GM19395 (cell line): ENCODE measurements around the gene KIF16B.
A peak's percentile ranks its signal among the peaks of the same experiment; 100 is the strongest.
"Not testable (repeated sequence)": the region's sequence is repeated elsewhere in the genome, so short reads cannot be mapped to it uniquely, and the experiment has no call there.

ENCODE experiments used
- ATAC-seq: cut with Tn5 transposase; IDR thresholded peaks from one replicate; pipeline ENCODE4 v1.9.1; 2021; ENCODE audit warnings: mild to moderate bottlenecking, moderate library complexity; ENCODE audit not compliant: unreplicated experiment

Gene KIF16B

GRCh38 chr20:16573001-16573965, at the start of gene KIF16B:
TSS of gene KIF16B (minus strand) at chr20:16573448. CDS start at chr20:16573275, 173 bp downstream.
- peak; percentile 75 for ATAC-seq

GRCh38 chr20:16622501-16622900, 49.3 kb upstream of the KIF16B start:
- ATAC-seq: no peak

- ATAC-seq: no peak
These were observed 48.3 kb upstream of the KIF16B start for GRCh38 chr20:16621435-16622141.

GRCh38 chr20:16620961-16621360, 47.7 kb upstream of the KIF16B start:
- no peak for ATAC-seq

- no peak for ATAC-seq
These were observed 46.7 kb upstream of the KIF16B start for GRCh38 chr20:16619953-16620352.

GRCh38 chr20:16617056-16617455, 43.8 kb upstream of the KIF16B start:
- no peak for ATAC-seq

GRCh38 chr20:16616317-16616716, 43.1 kb upstream of the KIF16B start:
- ATAC-seq: no peak

GRCh38 chr20:16615199-16615598, 42.0 kb upstream of the KIF16B start:
- ATAC-seq: no peak

- ATAC-seq: no peak
These were observed 40.7 kb upstream of the KIF16B start for GRCh38 chr20:16613954-16614353.

- no peak for ATAC-seq
These were observed 39.5 kb upstream of the KIF16B start for GRCh38 chr20:16612706-16613105.

GRCh38 chr20:16611817-16612216, 38.6 kb upstream of the KIF16B start:
- ATAC-seq: no peak

GRCh38 chr20:16609066-16609465, 35.8 kb upstream of the KIF16B start:
- ATAC-seq: no peak

- ATAC-seq: no peak
These were observed 35.0 kb upstream of the KIF16B start for GRCh38 chr20:16608277-16608650.

GRCh38 chr20:16607364-16608276, 34.4 kb upstream of the KIF16B start:
- no peak for ATAC-seq

- ATAC-seq: no peak
These were observed 33.3 kb upstream of the KIF16B start for GRCh38 chr20:16606468-16607070.

GRCh38 chr20:16601047-16601446, 27.8 kb upstream of the KIF16B start:
- no peak for ATAC-seq

- ATAC-seq: no peak
These were observed 26.0 kb upstream of the KIF16B start for GRCh38 chr20:16599257-16599656.

- no peak for ATAC-seq
These were observed 23.7 kb upstream of the KIF16B start for GRCh38 chr20:16596991-16597390.

- not testable (repeated sequence) for ATAC-seq
These were observed 23.2 kb upstream of the KIF16B start for GRCh38 chr20:16596404-16596803.

- ATAC-seq: no peak
These were observed 22.1 kb upstream of the KIF16B start for GRCh38 chr20:16595376-16595775.
